Esophagus (tissue), 2 donors: ENCODE data around the gene PLEKHH3. TPM values are rescaled to one million over a fixed set of nuclear protein-coding genes. Genes with fewer than 3 reads are reported as not detected.
A peak's percentile ranks its signal among the peaks of the same experiment; 100 is the strongest.
"Not testable (repeated sequence)": the region's sequence is repeated elsewhere in the genome, so short reads cannot be mapped to it uniquely, and the experiment has no call there.

Experiments used
- H3K27ac ChIP-seq, 2 donors: one replicate each; pipeline ENCODE4 v1.5.1; 2013; ENCODE audit warnings: low read depth in 2 of 2, mild to moderate bottlenecking in 2 of 2, inconsistent platforms in 1 of 2, low read length in 1 of 2, moderate library complexity in 1 of 2
- H3K27me3 ChIP-seq, 2 donors: one replicate each; pipeline ENCODE4 v1.6.1; 2013; ENCODE audit warnings: low read length in 2 of 2, control low read depth in 1 of 2, mild to moderate bottlenecking in 1 of 2; ENCODE audit not compliant: insufficient read depth in 2 of 2, control insufficient read depth in 1 of 2
- H3K36me3 ChIP-seq, 2 donors: one replicate each; pipeline ENCODE4 v1.6.1; 2013; ENCODE audit warnings: low read length in 1 of 2; ENCODE audit not compliant: control insufficient read depth in 2 of 2, insufficient read depth in 2 of 2
- H3K4me1 ChIP-seq, 2 donors: one replicate each; pipeline ENCODE4 v1.6.1; 2013; ENCODE audit warnings: low read length in 1 of 2; ENCODE audit not compliant: control insufficient read depth in 2 of 2, insufficient read depth in 2 of 2
- H3K4me3 ChIP-seq, 2 donors: one replicate each; pipeline ENCODE4 v1.5.1; 2013; ENCODE audit warnings: low read length in 2 of 2, mild to moderate bottlenecking in 2 of 2, low read depth in 1 of 2, moderate library complexity in 1 of 2
- H3K9me3 ChIP-seq, 2 donors: one replicate each; pipeline ENCODE4 v1.6.1; 2013; ENCODE audit warnings: mild to moderate bottlenecking in 2 of 2, low read depth in 1 of 2, low read length in 1 of 2, moderate library complexity in 1 of 2; ENCODE audit not compliant: control insufficient read depth in 2 of 2, insufficient read depth in 1 of 2
- WGBS, 2 donors: extraction: QIAGEN DNeasy Blood & Tissue Kit; methylation state at CpG; one replicate each; pipeline ENCODE4 v1.1.7; 2013; 5-methylcytosine and 5-hydroxymethylcytosine counted together
- polyA plus RNA-seq, 2 donors: library from polyadenylated mRNA; stranded (reverse); fragments of 200-250 nt; gene quantifications; one replicate each; pipeline ENCODE4 v1.2.3, GENCODE V29; 2013
- donor health status: healthy with polysubstance abuse.
- donor health status: Bipolar disorder and iron deficiency.

PLEKHH3 gene
- polyA plus RNA-seq, 2 donors = 49.4 to 84.6 TPM

DNA sequence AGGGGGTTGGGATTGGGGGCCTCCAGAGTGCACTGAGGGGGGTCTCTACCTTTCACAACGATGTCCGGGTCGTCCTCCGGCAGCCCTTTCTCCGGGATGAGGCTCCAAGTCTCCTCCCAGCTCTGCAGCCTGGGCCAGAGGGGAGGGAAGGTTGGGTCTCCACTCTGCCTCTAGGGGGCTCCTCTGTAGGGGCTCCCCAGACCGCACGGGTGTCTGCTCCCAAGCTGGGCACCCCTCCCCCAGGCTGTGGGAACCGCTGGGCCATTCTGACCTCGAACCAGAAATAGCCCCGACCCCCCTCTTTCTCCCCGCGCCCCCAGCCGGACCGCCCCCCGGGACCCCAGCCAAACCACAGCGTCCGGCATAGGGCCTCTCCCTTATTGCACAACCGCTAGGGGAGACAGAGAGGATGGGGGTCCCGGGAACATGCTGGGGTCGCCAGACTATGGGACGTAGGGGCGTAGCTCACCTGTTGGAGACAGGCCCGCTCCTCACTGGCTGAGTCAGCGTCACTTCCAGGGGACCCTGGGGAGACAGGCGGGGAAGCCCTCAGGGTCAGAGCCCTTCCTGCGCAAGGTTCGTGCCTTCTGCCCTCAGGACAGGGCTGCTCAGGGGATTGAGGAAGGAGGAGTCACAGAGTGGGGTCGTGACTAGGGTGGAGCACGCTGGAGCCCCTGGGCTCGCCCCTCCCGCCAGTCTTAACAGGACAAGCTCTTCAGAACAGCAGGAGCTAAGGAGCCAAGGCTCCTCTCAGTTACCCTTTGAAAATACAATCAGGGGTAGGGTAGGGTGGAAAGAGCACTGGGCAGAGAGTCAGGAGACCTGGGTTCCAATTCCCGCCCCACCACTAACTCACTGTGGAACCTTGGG is 2.7 kb downstream of the PLEKHH3 start:
- H3K27me3 ChIP-seq = no peaks in the 10 kb centered on the region
- H3K4me1 ChIP-seq = peaks cover 6 to 28% of the 10 kb centered on the region in 2 donors
- peaks cover 0 to 29% of the 10 kb centered on the region in 2 donors for H3K36me3 ChIP-seq
- peak overlapping the region; percentile 97 for H3K27ac ChIP-seq
- peaks cover 0 to 2% of the 10 kb centered on the region in 2 donors for H3K9me3 ChIP-seq
- 11% methylated on average over 32 of the region's 32 CpGs for WGBS, 2 donors
- H3K4me3 ChIP-seq = peak overlapping the region; percentile 94 to 96

DNA sequence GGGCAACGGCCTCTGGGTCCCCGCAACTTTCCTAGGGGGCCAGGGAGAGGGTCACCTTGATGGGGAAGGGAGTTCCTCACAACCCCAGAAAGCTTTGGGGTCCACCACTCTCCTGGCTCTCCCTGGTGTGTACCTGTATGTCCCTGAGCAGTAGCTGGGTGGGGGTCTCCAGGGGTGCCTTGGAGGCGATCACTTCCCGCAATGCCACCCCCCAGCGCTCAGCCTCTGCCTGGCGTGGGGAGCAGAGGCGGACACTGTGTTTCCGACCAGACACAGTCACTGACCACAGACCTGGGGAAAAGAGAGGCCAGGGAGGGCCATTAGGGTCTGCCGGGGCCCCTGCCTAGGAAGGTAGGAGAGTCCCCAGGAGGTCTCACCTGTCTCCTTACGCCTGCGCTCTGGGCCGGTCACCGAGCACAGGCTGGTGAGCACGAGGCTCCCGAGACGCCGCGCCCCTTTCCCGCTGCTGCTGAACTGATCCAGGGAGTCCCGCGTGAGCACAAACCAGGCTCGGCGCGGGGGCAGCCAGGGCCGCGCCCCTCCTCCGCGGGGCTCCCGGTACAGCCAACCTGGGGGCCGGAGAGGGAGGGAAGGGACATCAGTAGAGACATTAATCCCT is 3.4 kb downstream of the PLEKHH3 start:
- WGBS, 2 donors = 43 to 61% methylated on average over 22 to 30 of the region's 30 CpGs
- Histone ChIP-seq H3K4me3 (peak overlapping the region; percentile 2 to 96), H3K27me3 (no peaks in the 10 kb centered on the region), H3K27ac (peak overlapping the region; percentile 97), H3K36me3 (peaks cover 0 to 29% of the 10 kb centered on the region in 2 donors), H3K4me1 (peaks cover 6 to 28% of the 10 kb centered on the region in 2 donors), H3K9me3 (peaks cover 0 to 2% of the 10 kb centered on the region in 2 donors)

DNA sequence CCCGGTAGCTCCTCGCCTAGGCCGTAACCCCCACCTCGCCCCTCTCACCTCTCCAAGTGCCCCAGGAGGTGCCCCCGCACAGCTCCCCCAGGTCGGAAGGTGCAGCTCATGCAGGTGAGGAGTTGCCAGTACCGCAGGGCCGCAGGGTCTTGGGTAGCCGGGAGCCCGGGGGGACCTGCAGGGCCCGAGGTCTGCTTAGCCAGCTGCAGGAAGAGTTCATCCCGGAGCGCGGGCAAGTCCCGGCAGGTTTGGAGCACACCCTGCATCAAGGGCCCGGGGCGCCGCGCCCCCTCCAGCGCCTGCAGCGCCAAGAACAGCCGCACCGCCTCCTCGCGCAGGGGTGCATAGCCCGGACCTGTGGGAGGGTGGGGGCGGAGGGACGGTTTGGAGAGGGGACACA is 4.8 kb downstream of the PLEKHH3 start:
- Histone ChIP-seq H3K36me3 (peaks cover 0 to 33% of the 10 kb centered on the region in 2 donors), H3K9me3 (peaks cover 0 to 2% of the 10 kb centered on the region in 2 donors), H3K27ac (peak overlapping the region; percentile 97), H3K4me1 (peaks cover 12 to 40% of the 10 kb centered on the region in 2 donors), H3K27me3 (no peaks in the 10 kb centered on the region), H3K4me3 (peak overlapping the region in 1 of 2 donors; percentile 9)
- WGBS, 2 donors = 54 to 65% methylated on average over 28 of the region's 28 CpGs

DNA sequence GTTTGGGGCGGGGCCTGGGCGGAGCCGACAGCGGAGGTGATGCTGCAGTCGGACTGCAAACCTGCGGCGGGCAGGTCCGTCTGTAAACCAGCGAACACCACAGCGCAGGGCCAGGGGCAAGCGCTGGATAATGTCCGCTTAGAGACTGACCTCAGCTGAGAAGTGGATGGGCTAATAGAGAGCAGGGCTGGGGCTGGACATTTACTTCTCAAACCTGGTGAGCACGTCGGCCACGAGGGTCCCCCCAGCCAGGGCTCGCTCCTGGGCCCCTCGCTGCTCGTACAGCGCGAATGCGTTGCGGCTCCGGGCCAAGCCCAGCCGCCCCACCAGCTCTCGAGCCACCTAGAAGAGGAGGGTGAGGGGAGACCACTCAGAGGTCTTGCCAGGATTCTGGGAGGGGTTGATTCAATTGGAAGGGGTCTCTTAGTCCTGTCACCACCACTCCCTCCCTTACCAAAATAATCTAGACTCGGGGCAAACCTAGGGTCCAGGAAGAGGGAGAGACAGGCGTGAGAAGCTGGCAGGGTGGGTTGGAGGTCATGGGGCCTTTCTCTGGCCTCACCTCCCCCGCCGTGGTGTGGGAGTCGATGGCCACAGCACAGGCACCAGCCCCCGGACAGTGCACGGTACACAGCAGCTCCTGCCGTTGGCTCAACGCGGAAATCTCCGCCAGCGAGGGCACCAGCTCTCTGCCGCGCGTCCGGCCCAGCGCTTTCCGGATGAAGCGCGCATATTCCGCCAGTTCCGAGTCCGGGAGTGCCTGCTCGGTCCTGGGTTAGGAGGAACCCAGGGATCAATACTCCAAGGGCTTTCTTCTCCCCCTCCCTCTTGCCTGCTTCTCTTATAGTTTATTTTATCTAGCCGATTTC is 5.8 kb downstream of the PLEKHH3 start:
- 71 to 72% methylated on average over 50 of the region's 50 CpGs for WGBS, 2 donors
- Histone ChIP-seq H3K36me3 (peaks cover 0 to 43% of the 10 kb centered on the region in 2 donors), H3K9me3 (peaks cover 0 to 2% of the 10 kb centered on the region in 2 donors), H3K4me1 (peaks cover 12 to 41% of the 10 kb centered on the region in 2 donors), H3K27me3 (no peaks in the 10 kb centered on the region), H3K4me3 (no peak overlapping the region), H3K27ac (peak overlapping the region in 1 of 2 donors; percentile 45)

DNA sequence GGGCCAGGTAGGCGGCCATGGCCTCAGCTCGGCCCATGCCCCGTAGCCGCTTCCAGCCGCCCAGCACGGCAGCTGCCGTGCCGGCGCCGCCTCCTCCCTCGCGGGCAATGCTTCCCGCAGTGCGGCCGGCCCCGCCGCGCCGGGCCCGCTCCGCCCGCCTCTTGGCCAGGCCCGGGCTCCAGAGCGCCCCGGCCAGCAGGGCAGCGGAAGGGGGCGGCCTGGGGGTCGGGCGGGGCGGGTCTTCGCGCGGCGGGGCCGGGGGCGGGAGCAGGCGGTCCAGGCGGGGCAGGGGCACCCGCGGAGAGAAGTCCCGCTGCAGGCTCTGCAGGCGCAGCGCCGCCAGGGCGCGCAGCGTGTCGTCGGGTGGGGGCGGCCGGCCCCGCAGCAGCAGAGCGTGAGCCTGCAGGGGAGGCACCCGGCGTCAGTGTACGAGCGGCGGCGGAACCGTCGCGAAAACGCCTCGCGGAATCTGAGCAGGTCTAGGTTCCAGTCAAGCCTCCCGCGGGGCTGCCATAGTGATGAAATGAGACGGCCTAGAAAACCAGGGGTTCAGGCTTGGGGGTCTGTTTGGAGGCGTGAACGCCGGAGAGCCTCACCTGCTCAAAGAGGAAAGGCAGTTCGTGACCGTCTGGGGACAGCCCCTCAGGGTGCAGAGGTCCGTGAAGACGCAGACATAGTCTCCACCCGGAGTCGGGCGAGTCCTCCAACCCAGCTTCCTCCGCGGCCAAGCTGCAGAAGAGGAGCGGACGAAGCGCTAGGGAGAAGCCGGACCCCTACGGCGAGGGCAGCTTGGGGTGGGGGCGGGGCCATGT is 6.6 kb downstream of the PLEKHH3 start:
- WGBS, 2 donors = 32 to 40% methylated on average over 71 to 87 of the region's 87 CpGs
- H3K4me1 ChIP-seq = peaks cover 12 to 41% of the 10 kb centered on the region in 2 donors
- H3K27me3 ChIP-seq = no peaks in the 10 kb centered on the region
- H3K27ac ChIP-seq = peak overlapping the region; percentile 61 to 71
- H3K4me3 ChIP-seq = peak overlapping the region in 1 of 2 donors; percentile 25
- H3K9me3 ChIP-seq = peaks cover 0 to 2% of the 10 kb centered on the region in 2 donors
- H3K36me3 ChIP-seq = peaks cover 4 to 50% of the 10 kb centered on the region in 2 donors

DNA sequence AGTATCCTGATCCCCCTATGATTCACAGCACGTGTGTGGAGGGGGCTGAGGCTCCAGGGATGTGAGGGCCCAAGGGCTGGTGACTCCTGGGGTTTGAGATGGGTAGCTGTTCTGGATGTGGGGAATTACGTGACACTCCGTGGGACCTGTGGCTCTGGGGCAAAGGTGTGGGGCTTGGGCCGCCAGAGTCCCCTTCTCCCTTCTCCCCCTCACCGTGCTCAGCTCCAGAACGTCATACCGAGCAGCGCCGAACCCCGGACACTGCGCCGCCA is 7.2 kb downstream of the PLEKHH3 start:
- Histone ChIP-seq H3K27ac (peak overlapping the region; percentile 61 to 71), H3K4me1 (peaks cover 12 to 41% of the 10 kb centered on the region in 2 donors), H3K27me3 (no peaks in the 10 kb centered on the region), H3K36me3 (peaks cover 4 to 50% of the 10 kb centered on the region in 2 donors), H3K4me3 (no peak overlapping the region), H3K9me3 (peaks cover 0 to 2% of the 10 kb centered on the region in 2 donors)
- 49 to 67% methylated on average over 11 to 12 of the region's 12 CpGs for WGBS, 2 donors

DNA sequence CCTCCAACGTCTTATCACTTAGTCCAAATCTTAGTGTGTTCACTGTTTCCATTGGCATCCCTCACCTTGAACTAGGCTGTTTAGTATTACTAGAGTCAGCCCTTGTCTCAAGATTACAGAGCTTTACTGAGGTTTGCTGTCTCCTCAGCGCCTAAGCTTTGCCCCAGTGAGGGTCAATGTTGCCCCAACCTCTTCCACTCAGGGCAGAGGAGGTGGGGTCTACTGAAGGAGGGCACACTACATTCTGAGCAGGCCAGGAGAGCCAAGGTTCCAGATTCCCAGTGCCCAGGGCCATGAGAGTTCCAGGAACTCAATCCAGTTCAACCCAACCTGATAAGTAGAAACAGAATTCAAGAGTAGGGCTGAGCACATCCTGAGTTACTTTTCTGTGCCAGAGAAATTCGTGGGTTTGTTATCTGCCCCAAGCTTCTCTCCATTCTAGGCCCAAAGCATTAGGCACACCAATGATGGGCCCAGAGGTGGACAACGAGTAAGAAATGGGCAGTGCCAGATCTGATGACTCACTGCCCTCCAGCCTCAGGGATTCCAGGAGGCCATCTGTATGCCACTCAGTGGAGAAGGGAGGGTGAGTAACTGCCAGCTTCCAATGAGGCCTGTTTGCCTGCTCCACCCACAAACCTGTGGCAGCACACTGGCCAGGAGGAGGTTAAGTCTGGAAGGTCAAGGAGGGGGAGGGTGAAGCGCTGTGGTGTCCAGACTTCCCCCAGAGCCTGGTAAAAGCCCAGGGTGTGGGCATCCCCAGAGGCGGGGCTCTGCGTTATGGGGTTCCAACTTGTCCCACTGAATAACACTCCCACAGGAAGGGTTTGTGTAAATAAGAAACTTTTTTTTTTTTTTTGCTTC is 9.5 kb downstream of the PLEKHH3 start:
- H3K4me1 ChIP-seq = peaks cover 9 to 34% of the 10 kb centered on the region in 2 donors
- H3K9me3 ChIP-seq = no peaks in the 10 kb centered on the region
- 35 to 39% methylated on average over 7 of the region's 7 CpGs for WGBS, 2 donors
- no peaks in the 10 kb centered on the region for H3K27me3 ChIP-seq
- H3K36me3 ChIP-seq = peaks cover 4 to 44% of the 10 kb centered on the region in 2 donors
- H3K27ac ChIP-seq = peak overlapping the region; percentile 73 to 86
- H3K4me3 ChIP-seq = no peak overlapping the region

DNA sequence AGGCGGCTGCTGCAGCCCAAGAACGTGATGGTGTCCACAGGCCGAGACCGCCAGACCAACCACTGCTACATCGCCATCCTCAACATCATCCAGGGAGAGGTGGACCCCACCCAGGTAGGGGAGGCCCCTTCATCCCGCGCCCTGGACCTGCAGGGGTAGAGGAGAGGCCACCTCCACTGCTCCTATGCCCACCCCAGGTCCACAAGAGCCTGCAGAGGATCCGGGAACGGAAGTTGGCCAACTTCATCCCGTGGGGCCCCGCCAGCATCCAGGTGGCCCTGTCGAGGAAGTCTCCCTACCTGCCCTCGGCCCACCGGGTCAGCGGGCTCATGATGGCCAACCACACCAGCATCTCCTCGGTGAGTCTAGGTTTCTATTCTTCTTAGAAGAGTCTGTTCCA is 10.7 kb downstream of the PLEKHH3 start:
- Histone ChIP-seq H3K4me1 (peaks cover 9 to 32% of the 10 kb centered on the region in 2 donors), H3K36me3 (peaks cover 4 to 41% of the 10 kb centered on the region in 2 donors), H3K27ac (peak overlapping the region in 1 of 2 donors; percentile 26)
- 89 to 90% methylated on average over 9 to 15 of the region's 16 CpGs for WGBS, 2 donors
- H3K27me3 ChIP-seq, H3K9me3 ChIP-seq, H3K4me3 ChIP-seq: not testable (repeated sequence)
